Activated CD4-positive, alpha-beta T cell treated with anti-CD3 and anti-CD28 coated beads, Interleukin-2, amount 50 U/mL, for 1 hour (primary cell): ENCODE results near the gene ATP6V0E1.
"Not testable (repeated sequence)": the region's sequence is repeated elsewhere in the genome, so short reads cannot be mapped to it uniquely, and the experiment has no call there.

Experiments
- DNase-seq: peaks from one replicate; pipeline ENCODE4 v3.0.0-alpha.2; 2020

The ATP6V0E1 gene

GRCh38 chr5:173041881-173042762, 58.6 kb downstream of the ATP6V0E1 start:
- no peak for DNase-seq

DNA sequence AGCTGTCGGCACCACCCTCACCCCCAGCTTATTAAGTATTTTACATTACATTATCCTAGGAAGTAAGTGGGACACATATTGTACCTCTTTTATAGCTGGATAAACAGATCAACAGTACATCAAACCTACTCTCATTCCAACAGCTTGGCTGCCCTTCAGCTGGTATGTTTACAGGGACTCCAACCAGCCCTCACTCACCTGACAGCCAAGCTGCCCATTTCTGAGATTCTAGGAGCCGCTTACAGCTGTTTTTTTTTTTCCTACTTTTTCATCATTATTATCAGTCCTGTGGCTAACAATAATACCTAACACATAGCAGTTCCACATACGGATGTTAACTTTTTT, 59.2 kb downstream of the ATP6V0E1 start:
- no peak for DNase-seq

- DNase-seq = no peak
These were observed 61.9 kb downstream of the ATP6V0E1 start for GRCh38 chr5:173045474-173045873.

- DNase-seq = not testable (repeated sequence)
These were observed 63.7 kb downstream of the ATP6V0E1 start for GRCh38 chr5:173047096-173047837.

DNA sequence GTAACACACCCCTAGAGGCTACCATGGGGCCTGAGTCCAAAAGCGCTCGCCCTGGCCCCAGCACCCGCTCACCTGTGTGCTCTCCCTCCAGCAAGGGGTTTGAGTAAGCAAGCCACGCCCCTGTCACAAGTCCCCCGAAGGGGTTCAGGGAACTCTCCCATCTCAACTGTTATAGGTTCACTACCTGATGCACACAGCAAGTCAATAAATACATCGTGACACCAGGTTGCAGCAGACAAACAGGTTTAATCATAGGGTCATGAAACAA, 64.2 kb downstream of the ATP6V0E1 start:
- no peak for DNase-seq

- DNase-seq = no peak
These were observed 67.2 kb downstream of the ATP6V0E1 start for GRCh38 chr5:173050791-173051190.

GRCh38 chr5:173051746-173052145, 68.2 kb downstream of the ATP6V0E1 start:
- no peak for DNase-seq

GRCh38 chr5:173053041-173053440, 69.5 kb downstream of the ATP6V0E1 start:
- DNase-seq = no peak

DNA sequence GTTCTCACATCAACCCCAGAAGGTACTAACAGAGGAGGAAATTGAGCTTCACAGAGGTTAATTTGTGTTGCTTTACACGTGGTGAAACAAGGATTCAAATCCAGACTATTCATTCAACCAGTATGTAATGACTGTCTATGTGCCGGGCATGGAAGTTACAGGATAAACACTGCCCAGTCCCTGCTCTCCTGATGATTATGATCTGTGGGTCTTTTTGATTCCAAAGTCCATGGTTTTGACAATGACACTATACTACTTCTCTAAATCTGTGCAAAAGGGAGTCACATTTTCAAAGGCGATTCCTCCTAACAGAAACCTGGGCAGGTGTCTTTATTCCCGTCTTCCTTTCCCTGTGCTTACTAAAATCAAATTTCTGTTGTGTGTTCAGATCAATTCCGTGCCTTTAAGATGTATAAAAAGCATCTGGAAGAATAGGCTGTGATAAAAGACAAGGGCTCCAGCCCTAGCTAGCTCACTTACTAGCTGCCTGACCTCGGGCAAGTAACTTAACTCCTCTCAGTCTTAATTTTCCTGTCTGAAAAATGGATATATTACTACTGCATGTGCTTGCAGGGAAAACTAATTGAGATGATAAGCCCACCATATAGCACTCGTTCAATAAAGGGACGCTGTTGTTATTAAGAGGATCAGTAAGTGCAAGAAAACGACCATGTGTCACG, 71.6 kb downstream of the ATP6V0E1 start:
- no peak for DNase-seq

DNA sequence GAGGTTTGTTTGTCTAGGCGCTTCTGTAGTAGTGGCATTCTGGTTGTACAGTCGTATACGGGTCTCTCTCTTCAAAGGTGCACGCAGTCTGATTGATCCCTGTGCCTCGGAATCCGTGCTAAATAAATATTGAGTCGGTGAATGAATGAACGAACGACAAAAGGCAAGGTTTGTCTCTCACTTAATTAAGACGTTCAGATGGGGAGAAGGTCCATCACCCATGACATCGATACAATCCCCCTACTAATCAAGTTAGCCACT, 72.1 kb downstream of the ATP6V0E1 start:
- DNase-seq = peak; percentile 7

- peak; percentile 99 for DNase-seq
These were observed 72.6 kb downstream of the ATP6V0E1 start, which contains the start of gene CREBRF for GRCh38 chr5:173055983-173056782. CREBRF (plus strand) TSS chr5:173056352; CDS start chr5:173080776, 24,424 bp downstream.

- DNase-seq = peak; percentile 81
These were observed 73.2 kb downstream of the ATP6V0E1 start for GRCh38 chr5:173056783-173057061.

DNA sequence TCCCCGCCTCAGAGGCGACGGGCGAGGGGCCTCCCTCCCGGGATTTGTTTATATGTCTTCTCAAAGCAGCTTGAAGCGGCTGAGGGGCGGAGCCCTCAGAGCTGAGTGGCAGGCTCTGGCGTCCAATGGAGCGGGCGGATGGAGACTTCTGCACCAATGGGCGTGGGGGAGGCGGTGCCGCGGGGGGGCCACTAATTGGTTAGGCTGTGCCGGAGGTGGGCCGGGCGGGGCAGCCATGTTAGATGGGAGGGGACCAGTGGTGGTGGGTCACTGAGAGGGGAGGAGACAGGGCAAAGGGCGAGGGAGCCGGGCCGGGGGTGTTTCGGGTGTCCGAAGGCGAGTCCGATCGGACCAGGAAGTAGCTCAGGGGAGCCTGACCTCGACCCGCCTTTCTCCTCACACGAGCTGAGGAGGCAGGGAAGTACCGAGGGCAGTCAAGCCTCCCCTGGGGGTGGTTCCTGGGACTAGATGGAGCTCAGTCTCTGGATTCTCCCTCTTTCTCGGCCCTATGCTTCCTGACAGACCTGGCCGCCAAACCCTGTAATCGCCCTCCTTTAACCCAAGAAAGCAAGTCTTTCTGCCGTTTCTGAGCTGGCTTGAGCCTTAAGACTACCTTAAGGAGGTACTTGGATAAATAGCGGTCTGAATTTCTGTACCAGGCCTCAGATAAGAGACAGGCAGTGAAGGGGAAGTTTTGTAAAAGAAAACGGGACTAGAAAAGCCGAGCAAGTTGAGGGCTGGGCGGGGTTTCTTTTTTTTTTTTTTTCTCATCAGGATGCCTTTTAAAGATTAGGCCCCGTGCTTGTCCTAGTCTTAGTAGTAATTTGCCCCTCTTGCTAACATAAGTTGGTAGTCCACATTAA, 73.7 kb downstream of the ATP6V0E1 start:
- peak; percentile 99 for DNase-seq

DNA sequence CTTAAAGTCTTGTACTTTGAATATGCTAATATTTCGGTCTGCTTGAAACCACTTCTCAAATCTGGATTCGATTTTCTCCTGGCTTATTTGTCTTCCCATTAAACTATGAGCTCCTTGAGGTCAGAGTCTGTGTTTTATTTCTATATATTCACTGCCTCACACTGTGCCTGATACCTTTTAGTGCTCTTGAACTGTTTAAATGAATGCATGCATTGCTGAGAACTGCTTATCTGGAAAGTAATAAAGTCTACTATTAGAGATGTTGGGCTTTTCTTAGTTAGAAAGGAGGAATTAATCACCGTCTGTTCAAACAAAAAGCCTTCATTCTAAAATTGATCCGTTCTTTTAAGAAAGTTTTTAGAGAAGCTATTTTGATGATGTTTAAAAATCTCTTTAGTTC, 78.6 kb downstream of the ATP6V0E1 start:
- no peak for DNase-seq

DNA sequence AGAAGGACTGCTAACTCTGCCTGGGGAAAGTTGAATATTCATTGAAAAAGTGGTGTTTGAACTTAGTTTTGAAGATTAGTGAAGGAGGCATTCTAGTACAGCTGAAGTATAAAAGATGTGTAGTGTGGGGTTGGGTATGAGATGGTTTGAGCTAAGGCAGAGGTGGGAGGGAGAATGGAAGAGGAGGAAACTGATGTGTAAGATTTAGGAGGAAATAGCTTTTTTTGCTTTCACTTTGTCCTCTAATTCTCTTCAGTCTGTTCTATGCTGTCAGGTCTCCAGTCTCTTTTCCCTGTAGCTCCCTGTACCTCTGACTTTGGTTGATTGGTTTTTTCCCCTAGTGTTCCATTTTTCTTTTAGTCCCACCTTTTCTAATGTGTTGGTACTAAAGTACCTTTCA, 81.6 kb downstream of the ATP6V0E1 start:
- DNase-seq = no peak

DNA sequence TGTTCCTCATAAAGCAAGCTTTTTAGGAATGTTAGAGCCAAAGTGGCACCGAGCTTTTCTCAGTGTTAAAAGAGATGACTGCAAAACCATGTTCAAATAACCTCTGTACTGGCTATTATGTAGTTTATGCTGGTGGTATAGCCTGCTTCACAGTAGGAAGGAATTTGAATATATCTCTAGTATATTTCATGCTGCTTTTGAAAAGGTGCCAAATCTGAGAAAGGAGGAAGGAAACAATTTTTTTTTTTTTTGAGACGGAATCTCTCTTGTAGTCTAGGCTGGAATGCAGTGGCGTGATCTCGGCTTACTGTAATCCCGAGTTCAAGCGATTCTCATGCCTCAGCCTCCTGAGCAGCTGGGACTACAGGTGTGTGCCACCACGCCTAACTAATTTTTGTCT, 86.1 kb downstream of the ATP6V0E1 start:
- no peak for DNase-seq

GRCh38 chr5:173075137-173075843, 91.7 kb downstream of the ATP6V0E1 start:
- DNase-seq = no peak

DNA sequence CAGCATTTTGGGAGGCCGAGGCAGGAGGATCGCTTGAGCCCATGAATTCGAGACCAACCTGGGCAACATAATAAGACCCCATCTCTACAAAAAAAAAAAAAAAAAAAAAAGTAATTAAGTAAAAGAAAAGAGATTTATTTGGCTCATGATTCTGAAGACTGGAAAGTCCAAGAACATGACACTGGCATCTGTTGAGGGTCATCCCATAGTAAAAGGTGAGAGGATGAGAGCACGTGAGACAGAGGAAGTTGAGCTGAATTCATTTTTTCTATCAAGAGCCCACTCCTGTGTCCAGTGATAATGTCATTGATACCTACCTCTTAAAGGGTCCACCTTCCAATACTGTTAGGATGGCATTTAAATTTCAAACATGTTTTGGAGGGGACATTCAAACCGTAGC, 92.4 kb downstream of the ATP6V0E1 start:
- no peak for DNase-seq

GRCh38 chr5:173076471-173076870, 92.9 kb downstream of the ATP6V0E1 start:
- DNase-seq = not testable (repeated sequence)

- DNase-seq = no peak
These were observed 95.3 kb downstream of the ATP6V0E1 start for GRCh38 chr5:173078878-173079277.
